ENCODE results near the gene CDCA8. TPM values are rescaled to one million over a fixed set of nuclear protein-coding genes. Genes with fewer than 3 reads are reported as not detected.

The CDCA8 gene
- total and polyA plus RNA-seq, 4 donors = 0.80 to 2.2 (median 1.6) TPM

- no peaks in the 10 kb centered on the region for H3K36me3 ChIP-seq (ENCODE audit: control insufficient read depth in 4 of 4, insufficient read depth in 4 of 4, low read length in 4 of 4)
- no peak overlapping the region for H3K4me3 ChIP-seq
- H3K9ac ChIP-seq (ENCODE audit: insufficient read depth in 1 of 2, low read length in 2 of 2) = no peak overlapping the region
- H3K4me1 ChIP-seq (ENCODE audit: control insufficient read depth in 5 of 5, insufficient read depth in 5 of 5, low read length in 5 of 5) = no peaks in the 10 kb centered on the region
- DNase-seq = no peak
- no peak for ATAC-seq (ENCODE audit: insufficient read depth, low FRiP score)
- no peaks in the 10 kb centered on the region for H3K9me3 ChIP-seq (ENCODE audit: control insufficient read depth in 4 of 4, insufficient read depth in 3 of 4, low read length in 3 of 4)
- H3K27ac ChIP-seq (ENCODE audit: low read depth in 1 of 2, low read length in 1 of 2) = no peak overlapping the region
- TF ChIP-seq CTCF (IDR thresholded peaks at IDR 0.05; ENCODE audit: control extremely low read depth, extremely low read depth) = no peak
- no peaks in the 10 kb centered on the region for H3K27me3 ChIP-seq (ENCODE audit: control insufficient read depth in 3 of 3, insufficient read depth in 3 of 3, low read length in 2 of 3)
- WGBS, 2 donors = 80 to 85% methylated on average over 5 of the region's 5 CpGs
These were observed 41.6 kb upstream of the CDCA8 start for GRCh38 chr1:37650721-37651120.

- ATAC-seq (ENCODE audit: insufficient read depth, low FRiP score) = no peak
These were observed 40.5 kb upstream of the CDCA8 start for GRCh38 chr1:37651803-37652202.

GRCh38 chr1:37652976-37653375 lies 39.3 kb upstream of the CDCA8 start:
- no peaks in the 10 kb centered on the region for H3K4me1 ChIP-seq (ENCODE audit: control insufficient read depth in 5 of 5, insufficient read depth in 5 of 5, low read length in 5 of 5)
- no peak overlapping the region for H3K9ac ChIP-seq (ENCODE audit: insufficient read depth in 1 of 2, low read length in 2 of 2)
- H3K27me3 ChIP-seq (ENCODE audit: control insufficient read depth in 3 of 3, insufficient read depth in 3 of 3, low read length in 2 of 3) = no peaks in the 10 kb centered on the region
- 52 to 84% methylated on average over 2 of the region's 2 CpGs for WGBS, 2 donors
- H3K36me3 ChIP-seq (ENCODE audit: control insufficient read depth in 4 of 4, insufficient read depth in 4 of 4, low read length in 4 of 4) = no peaks in the 10 kb centered on the region
- no peak overlapping the region for H3K4me3 ChIP-seq
- ATAC-seq (ENCODE audit: insufficient read depth, low FRiP score) = no peak
- no peak for TF ChIP-seq CTCF (IDR thresholded peaks at IDR 0.05; ENCODE audit: control extremely low read depth, extremely low read depth)
- H3K27ac ChIP-seq (ENCODE audit: low read depth in 1 of 2, low read length in 1 of 2) = no peak overlapping the region
- H3K9me3 ChIP-seq (ENCODE audit: control insufficient read depth in 4 of 4, insufficient read depth in 3 of 4, low read length in 3 of 4) = no peaks in the 10 kb centered on the region
- DNase-seq = no peak

More at GRCh38 chr1:37651803-37652202, 40.5 kb upstream of the CDCA8 start:
- Histone ChIP-seq H3K27me3 (ENCODE audit: control insufficient read depth in 3 of 3, insufficient read depth in 3 of 3, low read length in 2 of 3) (no peaks in the 10 kb centered on the region), H3K4me3 (no peak overlapping the region), H3K27ac (ENCODE audit: low read depth in 1 of 2, low read length in 1 of 2) (no peak overlapping the region), H3K9me3 (ENCODE audit: control insufficient read depth in 4 of 4, insufficient read depth in 3 of 4, low read length in 3 of 4) (no peaks in the 10 kb centered on the region), H3K4me1 (ENCODE audit: control insufficient read depth in 5 of 5, insufficient read depth in 5 of 5, low read length in 5 of 5) (no peaks in the 10 kb centered on the region), H3K36me3 (ENCODE audit: control insufficient read depth in 4 of 4, insufficient read depth in 4 of 4, low read length in 4 of 4) (no peaks in the 10 kb centered on the region), H3K9ac (ENCODE audit: insufficient read depth in 1 of 2, low read length in 2 of 2) (no peak overlapping the region)
- DNase-seq = no peak
- TF ChIP-seq CTCF (IDR thresholded peaks at IDR 0.05; ENCODE audit: control extremely low read depth, extremely low read depth) = no peak
- WGBS, 2 donors = 75 to 89% methylated on average over 10 of the region's 10 CpGs

- 71 to 76% methylated on average over 5 of the region's 5 CpGs for WGBS, 2 donors
- no peak for ATAC-seq (ENCODE audit: insufficient read depth, low FRiP score)
- no peak for TF ChIP-seq CTCF (IDR thresholded peaks at IDR 0.05; ENCODE audit: control extremely low read depth, extremely low read depth)
- H3K9ac ChIP-seq (ENCODE audit: insufficient read depth in 1 of 2, low read length in 2 of 2) = no peak overlapping the region
- H3K36me3 ChIP-seq (ENCODE audit: control insufficient read depth in 4 of 4, insufficient read depth in 4 of 4, low read length in 4 of 4) = no peaks in the 10 kb centered on the region
- H3K27ac ChIP-seq (ENCODE audit: low read depth in 1 of 2, low read length in 1 of 2) = no peak overlapping the region
- H3K4me3 ChIP-seq = no peak overlapping the region
- H3K9me3 ChIP-seq (ENCODE audit: control insufficient read depth in 4 of 4, insufficient read depth in 3 of 4, low read length in 3 of 4) = no peaks in the 10 kb centered on the region
- no peaks in the 10 kb centered on the region for H3K4me1 ChIP-seq (ENCODE audit: control insufficient read depth in 5 of 5, insufficient read depth in 5 of 5, low read length in 5 of 5)
- H3K27me3 ChIP-seq (ENCODE audit: control insufficient read depth in 3 of 3, insufficient read depth in 3 of 3, low read length in 2 of 3) = no peaks in the 10 kb centered on the region
- no peak for DNase-seq
These were observed 38.4 kb upstream of the CDCA8 start for GRCh38 chr1:37653906-37654305.
